ENCODE results near the gene ZNF488.

DNA sequence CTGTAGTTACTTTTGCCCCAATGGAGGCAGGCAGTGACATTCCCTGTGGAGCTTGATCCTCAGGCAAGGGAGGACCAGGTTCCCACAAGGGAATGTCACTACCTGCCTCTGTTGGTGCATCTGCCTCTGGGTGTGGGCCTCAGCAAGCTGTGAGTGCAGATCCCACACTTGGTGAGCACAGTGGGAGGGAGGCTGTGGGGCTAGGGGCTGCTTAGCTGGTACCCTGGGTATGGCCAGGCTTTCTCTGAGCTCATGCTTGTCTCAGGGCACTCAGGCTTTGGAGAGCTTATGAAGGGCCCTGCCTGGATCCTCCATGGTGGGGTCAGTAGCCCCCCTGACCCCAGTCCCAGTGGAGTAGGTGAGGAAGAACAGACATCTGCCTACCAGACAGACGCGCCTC is 16.2 kb upstream of the ZNF488 start:
- TF ChIP-seq POLR2A (IDR thresholded peaks at IDR 0.05), result no peak
- TF ChIP-seq EP300 (IDR thresholded peaks at IDR 0.05), result no peak
- TF ChIP-seq, protein P1, sequence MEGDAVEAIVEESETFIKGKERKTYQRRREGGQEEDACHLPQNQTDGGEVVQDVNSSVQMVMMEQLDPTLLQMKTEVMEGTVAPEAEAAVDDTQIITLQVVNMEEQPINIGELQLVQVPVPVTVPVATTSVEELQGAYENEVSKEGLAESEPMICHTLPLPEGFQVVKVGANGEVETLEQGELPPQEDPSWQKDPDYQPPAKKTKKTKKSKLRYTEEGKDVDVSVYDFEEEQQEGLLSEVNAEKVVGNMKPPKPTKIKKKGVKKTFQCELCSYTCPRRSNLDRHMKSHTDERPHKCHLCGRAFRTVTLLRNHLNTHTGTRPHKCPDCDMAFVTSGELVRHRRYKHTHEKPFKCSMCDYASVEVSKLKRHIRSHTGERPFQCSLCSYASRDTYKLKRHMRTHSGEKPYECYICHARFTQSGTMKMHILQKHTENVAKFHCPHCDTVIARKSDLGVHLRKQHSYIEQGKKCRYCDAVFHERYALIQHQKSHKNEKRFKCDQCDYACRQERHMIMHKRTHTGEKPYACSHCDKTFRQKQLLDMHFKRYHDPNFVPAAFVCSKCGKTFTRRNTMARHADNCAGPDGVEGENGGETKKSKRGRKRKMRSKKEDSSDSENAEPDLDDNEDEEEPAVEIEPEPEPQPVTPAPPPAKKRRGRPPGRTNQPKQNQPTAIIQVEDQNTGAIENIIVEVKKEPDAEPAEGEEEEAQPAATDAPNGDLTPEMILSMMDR (IDR thresholded peaks at IDR 0.05), result no peak

Measured in tibial nerve (tissue), 4 donors.